ENCODE results near the gene WNK3. TPM values are rescaled to one million over a fixed set of nuclear protein-coding genes. Genes with fewer than 3 reads are reported as not detected.

WNK3 gene
- total RNA-seq, 2 experiments from 2014 or later, result 0.17 TPM; not detected in 1

DNA sequence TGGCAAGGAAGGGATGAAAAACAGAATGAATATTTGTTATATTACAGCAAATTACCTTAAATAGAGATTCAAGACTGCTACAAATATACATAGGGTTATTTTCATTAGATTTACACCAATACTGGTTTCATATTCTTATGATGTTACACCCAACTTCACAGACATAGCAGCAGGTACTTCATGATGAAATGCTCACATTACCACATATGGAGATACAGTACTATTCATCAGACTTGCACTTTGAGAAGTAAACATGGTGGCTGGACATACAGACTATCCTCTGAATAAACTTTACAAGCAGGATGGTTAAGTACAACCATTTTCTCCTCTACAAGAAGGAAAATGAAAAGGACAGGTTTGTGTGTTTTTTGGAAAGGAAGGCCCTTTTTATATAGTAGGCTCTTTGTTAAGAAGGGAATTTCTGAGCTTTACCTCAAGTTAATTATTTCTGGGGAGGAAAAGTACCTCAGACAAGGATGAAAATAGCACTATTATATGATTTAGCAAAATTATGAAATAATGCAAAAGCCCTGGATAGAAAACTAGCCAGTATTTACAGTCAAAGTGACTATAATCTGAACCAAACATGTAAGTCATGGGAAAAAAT is 162.8 kb downstream of the WNK3 start:
- Histone ChIP-seq H3K4me2 (ENCODE audit: low read length) (no peak overlapping the region), H3K4me1 (ENCODE audit: insufficient read depth, low read length, poor library complexity, severe bottlenecking) (no peaks in the 10 kb centered on the region), H3K9me2 (ENCODE audit: insufficient read depth, low read length) (no peaks in the 10 kb centered on the region), H3K36me3 (ENCODE audit: insufficient read depth, low read length) (no peaks in the 10 kb centered on the region), H3K4me3 (ENCODE audit: low read depth, low read length, poor library complexity, severe bottlenecking) (no peak overlapping the region), H2AFZ (ENCODE audit: low read length) (no peak overlapping the region), H4K20me1 (ENCODE audit: insufficient read depth, low read length) (no peaks in the 10 kb centered on the region), H3K79me2 (ENCODE audit: insufficient read depth, low read depth, low read length) (no peaks in the 10 kb centered on the region), H3K9me3 (ENCODE audit: low read length) (no peaks in the 10 kb centered on the region), H3K27ac (ENCODE audit: low read depth, low read length, poor library complexity, severe bottlenecking) (no peak overlapping the region)
- CTCF ChIA-PET (ENCODE audit: unreplicated experiment), result no interaction called here
- TF ChIP-seq, protein P1, sequence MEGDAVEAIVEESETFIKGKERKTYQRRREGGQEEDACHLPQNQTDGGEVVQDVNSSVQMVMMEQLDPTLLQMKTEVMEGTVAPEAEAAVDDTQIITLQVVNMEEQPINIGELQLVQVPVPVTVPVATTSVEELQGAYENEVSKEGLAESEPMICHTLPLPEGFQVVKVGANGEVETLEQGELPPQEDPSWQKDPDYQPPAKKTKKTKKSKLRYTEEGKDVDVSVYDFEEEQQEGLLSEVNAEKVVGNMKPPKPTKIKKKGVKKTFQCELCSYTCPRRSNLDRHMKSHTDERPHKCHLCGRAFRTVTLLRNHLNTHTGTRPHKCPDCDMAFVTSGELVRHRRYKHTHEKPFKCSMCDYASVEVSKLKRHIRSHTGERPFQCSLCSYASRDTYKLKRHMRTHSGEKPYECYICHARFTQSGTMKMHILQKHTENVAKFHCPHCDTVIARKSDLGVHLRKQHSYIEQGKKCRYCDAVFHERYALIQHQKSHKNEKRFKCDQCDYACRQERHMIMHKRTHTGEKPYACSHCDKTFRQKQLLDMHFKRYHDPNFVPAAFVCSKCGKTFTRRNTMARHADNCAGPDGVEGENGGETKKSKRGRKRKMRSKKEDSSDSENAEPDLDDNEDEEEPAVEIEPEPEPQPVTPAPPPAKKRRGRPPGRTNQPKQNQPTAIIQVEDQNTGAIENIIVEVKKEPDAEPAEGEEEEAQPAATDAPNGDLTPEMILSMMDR (conservative IDR thresholded peaks at IDR 0.05; ENCODE audit: low read length), result no peak
- no peak for TF ChIP-seq EZH2phosphoT487 (IDR thresholded peaks at IDR 0.05; ENCODE audit: borderline replicate concordance, low read depth, low read length)
- no peak for DNase-seq (ENCODE audit: low spot score)
- no TSS peak for BruUV-seq (replicated peaks)
- intact Hi-C loops (cut with micrococcal nuclease; ENCODE audit: unreplicated experiment), result no loop called here
- POLR2A ChIA-PET, result no interaction called here

DNA sequence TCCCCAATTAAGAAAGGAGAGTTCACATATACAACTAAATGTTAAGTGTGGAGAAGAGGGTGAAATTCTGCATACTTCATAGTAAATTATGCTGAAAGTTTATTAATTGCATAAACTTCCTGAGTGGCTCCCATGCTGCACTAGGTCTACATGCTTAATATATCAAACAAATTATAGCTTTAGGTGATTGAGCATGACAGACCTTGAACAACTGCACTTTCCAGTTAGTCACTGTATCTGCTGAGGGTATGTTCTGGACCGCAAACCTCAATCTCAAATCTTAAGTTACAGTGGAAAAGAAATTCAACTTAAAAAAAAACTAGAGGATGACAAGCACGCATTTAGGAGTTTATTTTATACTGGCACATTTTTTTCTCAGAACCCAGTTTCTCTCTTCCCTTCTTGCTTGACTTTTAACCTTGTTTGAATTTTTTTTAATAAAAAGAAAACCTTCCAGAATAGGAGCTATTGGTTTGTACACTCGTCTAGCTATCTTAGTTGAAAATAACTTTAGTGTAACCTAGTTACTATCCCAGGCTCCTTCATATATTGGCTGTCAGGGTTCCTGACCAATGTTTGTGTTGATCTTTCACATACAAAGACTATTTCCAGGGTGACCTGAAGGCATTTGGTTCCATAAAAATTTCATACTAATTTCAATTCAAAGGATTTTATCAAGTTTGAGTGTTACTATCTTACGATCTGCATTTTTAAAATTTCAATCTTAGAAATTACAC is 164.6 kb downstream of the WNK3 start:
- Histone ChIP-seq H3K4me3 (ENCODE audit: low read depth, low read length, poor library complexity, severe bottlenecking) (no peak overlapping the region), H3K79me2 (ENCODE audit: insufficient read depth, low read depth, low read length) (no peaks in the 10 kb centered on the region), H3K9me2 (ENCODE audit: insufficient read depth, low read length) (no peaks in the 10 kb centered on the region), H3K4me1 (ENCODE audit: insufficient read depth, low read length, poor library complexity, severe bottlenecking) (no peaks in the 10 kb centered on the region), H3K4me2 (ENCODE audit: low read length) (no peak overlapping the region), H2AFZ (ENCODE audit: low read length) (no peak overlapping the region), H3K27ac (ENCODE audit: low read depth, low read length, poor library complexity, severe bottlenecking) (no peak overlapping the region), H3K36me3 (ENCODE audit: insufficient read depth, low read length) (no peaks in the 10 kb centered on the region), H4K20me1 (ENCODE audit: insufficient read depth, low read length) (no peaks in the 10 kb centered on the region), H3K9me3 (ENCODE audit: low read length) (no peaks in the 10 kb centered on the region)
- BruUV-seq (replicated peaks), result no TSS peak
- no peak for TF ChIP-seq EZH2phosphoT487 (IDR thresholded peaks at IDR 0.05; ENCODE audit: borderline replicate concordance, low read depth, low read length)
- TF ChIP-seq, protein P1 (conservative IDR thresholded peaks at IDR 0.05; ENCODE audit: low read length), result no peak
- intact Hi-C loops (cut with micrococcal nuclease; ENCODE audit: unreplicated experiment), result no loop called here
- CTCF ChIA-PET (ENCODE audit: unreplicated experiment), result no interaction called here
- POLR2A ChIA-PET, result no interaction called here
- DNase-seq (ENCODE audit: low spot score), result no peak

DNA sequence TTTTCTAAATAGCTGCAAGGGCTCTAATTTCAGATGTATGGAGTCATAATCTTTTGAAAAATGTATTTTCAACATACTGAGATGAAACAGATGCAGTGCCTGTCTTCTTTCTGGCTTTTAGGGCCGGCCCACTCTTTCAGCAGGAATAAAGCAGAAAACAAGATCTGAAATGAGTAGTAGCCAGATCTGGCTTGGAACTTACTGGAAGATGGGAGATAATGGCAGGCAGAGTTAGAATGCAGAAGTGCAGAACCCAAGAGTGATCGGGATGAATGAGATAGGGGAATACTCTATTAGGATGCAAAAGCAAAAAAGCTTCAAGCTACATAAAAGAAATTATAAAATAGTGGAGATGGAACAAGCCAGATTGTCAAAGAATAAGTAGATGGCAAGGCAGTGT is 173.4 kb downstream of the WNK3 start:
- Histone ChIP-seq H3K9me2 (ENCODE audit: insufficient read depth, low read length) (no peaks in the 10 kb centered on the region), H3K27ac (ENCODE audit: low read depth, low read length, poor library complexity, severe bottlenecking) (no peak overlapping the region), H3K36me3 (ENCODE audit: insufficient read depth, low read length) (peaks cover 26% of the 10 kb centered on the region), H4K20me1 (ENCODE audit: insufficient read depth, low read length) (peaks cover 21% of the 10 kb centered on the region), H3K4me3 (ENCODE audit: low read depth, low read length, poor library complexity, severe bottlenecking) (no peak overlapping the region), H3K9me3 (ENCODE audit: low read length) (no peaks in the 10 kb centered on the region), H2AFZ (ENCODE audit: low read length) (no peak overlapping the region), H3K79me2 (ENCODE audit: insufficient read depth, low read depth, low read length) (peaks cover 33% of the 10 kb centered on the region), H3K4me2 (ENCODE audit: low read length) (no peak overlapping the region), H3K4me1 (ENCODE audit: insufficient read depth, low read length, poor library complexity, severe bottlenecking) (peaks cover 20% of the 10 kb centered on the region)
- DNase-seq (ENCODE audit: low spot score), result no peak
- POLR2A ChIA-PET, result no interaction called here
- TF ChIP-seq EZH2phosphoT487 (IDR thresholded peaks at IDR 0.05; ENCODE audit: borderline replicate concordance, low read depth, low read length), result no peak
- TF ChIP-seq, protein P1 (conservative IDR thresholded peaks at IDR 0.05; ENCODE audit: low read length), result no peak
- CTCF ChIA-PET (ENCODE audit: unreplicated experiment), result no interaction called here
- BruUV-seq (replicated peaks), result no TSS peak
- intact Hi-C loops (cut with micrococcal nuclease; ENCODE audit: unreplicated experiment), result loop anchor here (5.0 kb wide), 1 partner anchor 348 kb away; the partner anchor contains the start of gene GNL3L
